Ovary (tissue), 3 donors: ENCODE measurements around the gene DLK1.

ENCODE experiments used
- CTCF ChIP-seq, 3 donors: fragments of 450-650 bp in 2 of 3; fragments of 200-600 bp in 1 of 3; IDR thresholded peaks; one replicate each; pipeline versions ENCODE4 v1.5.1 to v1.8.0; 2016 to 2022; ENCODE audit warnings: antibody characterized with exemption in 3 of 3, mild to moderate bottlenecking in 1 of 3
- POLR2A ChIP-seq: fragments of 450-650 bp; IDR thresholded peaks from one replicate; pipeline ENCODE4 v1.6.1; 2017; ENCODE audit warnings: antibody characterized with exemption, mild to moderate bottlenecking, moderate library complexity
- donor health status: DM: no; HTN: no; CAD: no.

GRCh38 chr14:100734031-100734990, 7.6 kb downstream of the DLK1 start:
- no peak for TF ChIP-seq POLR2A
- no peak for TF ChIP-seq CTCF (IDR thresholded peaks at IDR 0.05)
